Spleen (tissue), 7 donors: ENCODE data around the gene EIF3C.
"Not testable (repeated sequence)": the region's sequence is repeated elsewhere in the genome, so short reads cannot be mapped to it uniquely, and the experiment has no call there.

Experiments
- POLR2A ChIP-seq, 3 donors: fragments of 450-650 bp; IDR thresholded peaks; one replicate each; pipeline ENCODE4 v1.5.1; 2017; ENCODE audit warnings: antibody characterized with exemption in 3 of 3, mild to moderate bottlenecking in 1 of 3
- TF ChIP-seq, protein P1 (sequence below), 11 experiments: fragments of 200-600 bp in 7 of 11; fragments of 450-650 bp in 4 of 11; sonication (generic) in 4 of 11; IDR thresholded peaks in 8 of 11; conservative IDR thresholded peaks in 3 of 11; 1 replicate in 7 of 11; 2 replicates in 4 of 11; pipeline versions ENCODE4 v1.4.0 to v1.8.0; 2016 to 2021; ENCODE audit warnings: antibody characterized with exemption in 11 of 11, inconsistent platforms in 4 of 11, mild to moderate bottlenecking in 1 of 11
- donor health status: DM: no; HTN: no; CAD: no; lungs with moderate emphysema.
- donor health status: DM: no; HTN: no; CAD: no.
- donor health status: DM: no; HTN: no; CAD: no.

DNA sequence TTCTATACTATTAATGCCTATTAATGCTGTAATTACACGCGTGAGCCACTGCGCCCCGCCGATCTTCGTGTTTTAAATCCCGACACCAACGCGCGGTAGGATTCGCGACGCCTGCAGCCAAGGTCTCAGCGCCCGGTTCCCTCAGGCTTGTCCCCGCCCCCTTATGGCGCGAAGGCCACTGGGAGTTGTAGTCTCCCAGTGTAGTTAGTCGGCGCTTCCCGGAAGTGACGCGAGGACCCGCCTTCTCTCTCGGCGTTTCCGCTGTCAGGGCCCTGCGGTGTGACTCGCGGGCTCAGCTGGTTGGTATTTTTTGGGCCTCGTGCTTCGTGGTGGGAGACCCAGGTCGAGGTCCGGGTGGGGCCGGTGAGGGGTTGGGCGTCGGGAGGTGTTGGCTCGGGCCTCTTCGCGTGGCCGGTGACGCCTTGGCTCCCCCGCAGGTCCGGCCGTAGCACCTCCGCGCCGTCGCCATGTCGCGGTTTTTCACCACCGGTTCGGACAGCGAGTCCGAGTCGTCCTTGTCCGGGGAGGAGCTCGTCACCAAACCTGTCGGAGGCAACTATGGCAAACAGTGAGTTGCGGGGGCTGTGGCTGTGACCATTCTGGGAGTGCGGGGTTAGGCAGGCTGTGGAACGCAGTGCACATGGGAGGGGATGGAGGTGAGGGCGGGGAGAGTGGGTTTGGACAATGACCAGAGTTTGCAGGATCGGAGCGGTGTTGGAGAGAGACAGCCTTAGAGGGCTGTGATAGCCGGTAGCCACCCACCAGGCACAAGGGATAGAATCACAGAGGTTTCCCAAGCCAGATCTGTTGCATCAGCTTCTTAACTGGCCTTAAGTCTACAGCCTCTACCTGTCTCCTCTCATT lies at the start of gene EIF3C:
- TF ChIP-seq, protein P1, sequence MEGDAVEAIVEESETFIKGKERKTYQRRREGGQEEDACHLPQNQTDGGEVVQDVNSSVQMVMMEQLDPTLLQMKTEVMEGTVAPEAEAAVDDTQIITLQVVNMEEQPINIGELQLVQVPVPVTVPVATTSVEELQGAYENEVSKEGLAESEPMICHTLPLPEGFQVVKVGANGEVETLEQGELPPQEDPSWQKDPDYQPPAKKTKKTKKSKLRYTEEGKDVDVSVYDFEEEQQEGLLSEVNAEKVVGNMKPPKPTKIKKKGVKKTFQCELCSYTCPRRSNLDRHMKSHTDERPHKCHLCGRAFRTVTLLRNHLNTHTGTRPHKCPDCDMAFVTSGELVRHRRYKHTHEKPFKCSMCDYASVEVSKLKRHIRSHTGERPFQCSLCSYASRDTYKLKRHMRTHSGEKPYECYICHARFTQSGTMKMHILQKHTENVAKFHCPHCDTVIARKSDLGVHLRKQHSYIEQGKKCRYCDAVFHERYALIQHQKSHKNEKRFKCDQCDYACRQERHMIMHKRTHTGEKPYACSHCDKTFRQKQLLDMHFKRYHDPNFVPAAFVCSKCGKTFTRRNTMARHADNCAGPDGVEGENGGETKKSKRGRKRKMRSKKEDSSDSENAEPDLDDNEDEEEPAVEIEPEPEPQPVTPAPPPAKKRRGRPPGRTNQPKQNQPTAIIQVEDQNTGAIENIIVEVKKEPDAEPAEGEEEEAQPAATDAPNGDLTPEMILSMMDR (IDR thresholded peaks at IDR 0.05 in 8 of 11, conservative IDR thresholded peaks at IDR 0.05 in 3 of 11): not testable (repeated sequence)
- not testable (repeated sequence) for TF ChIP-seq POLR2A (IDR thresholded peaks at IDR 0.05)
